Uterus (tissue), 4 donors: ENCODE data around the gene RP2. TPM values are rescaled to one million over a fixed set of nuclear protein-coding genes. Genes with fewer than 3 reads are reported as not detected.

ENCODE experiments used
- DNase-seq, 2 donors: peaks; one replicate each; pipeline ENCODE4 v3.0.0-alpha.2; 2019 to 2020
- H3K27ac ChIP-seq, 2 donors: fragments of 200-600 bp; sonication (generic); 1 replicate in 1 of 2; 2 replicates in 1 of 2; pipeline ENCODE4 v1.5.1; 2016 to 2018
- H3K27me3 ChIP-seq, 2 donors: fragments of 200-600 bp; sonication (generic); one replicate each; pipeline ENCODE4 v1.5.1; 2018 to 2019; ENCODE audit warnings: control low read depth in 1 of 2
- H3K36me3 ChIP-seq, 2 donors: fragments of 200-600 bp; sonication (generic); one replicate each; pipeline ENCODE4 v1.5.1; 2019; ENCODE audit warnings: control low read depth in 1 of 2
- H3K4me1 ChIP-seq, 2 donors: fragments of 200-600 bp; sonication (generic); one replicate each; pipeline ENCODE4 v1.5.1; 2018 to 2019; ENCODE audit warnings: control low read depth in 1 of 2
- H3K4me3 ChIP-seq, 2 donors: fragments of 200-600 bp; sonication (generic); 1 replicate in 1 of 2; 2 replicates in 1 of 2; pipeline ENCODE4 v1.5.1; 2018 to 2019; ENCODE audit warnings: mild to moderate bottlenecking in 1 of 2
- H3K9me3 ChIP-seq, 2 donors: fragments of 200-600 bp; sonication (generic); one replicate each; pipeline ENCODE4 v1.5.1; 2019; ENCODE audit warnings: control low read depth in 1 of 2
- CTCF ChIP-seq, 4 experiments: fragments of 200-600 bp in 2 of 4; fragments of 450-650 bp in 2 of 4; sonication (generic) in 2 of 4; IDR thresholded peaks; one replicate each; pipeline ENCODE4 v1.5.1; 2016 to 2019; ENCODE audit warnings: antibody characterized with exemption in 4 of 4, mild to moderate bottlenecking in 2 of 4, moderate library complexity in 1 of 4
- POLR2A ChIP-seq, 2 donors: fragments of 450-650 bp; IDR thresholded peaks; one replicate each; pipeline ENCODE4 v1.6.1; 2016; ENCODE audit warnings: antibody characterized with exemption in 2 of 2, mild to moderate bottlenecking in 1 of 2, moderate library complexity in 1 of 2
- intact Hi-C: fragments of 100-400 bp; cut with DNase I; formaldehyde crosslinking; loops from one replicate; pipeline ENCODE4 v1.15.1; 2023; ENCODE audit warnings: low total_unique reads
- total RNA-seq, 4 donors: library from RNA; depleted of rRNA in 3 of 4; stranded (reverse); fragments of >200 nt in 3 of 4; gene quantifications; one replicate each; pipeline versions ENCODE4 v1.1.0 to v1.2.4, GENCODE V29; 2014 to 2023
- donor health status: DM: yes; HTN: yes; CAD: no.

RP2 gene
- total RNA-seq, 4 donors from 2014 or later, result 1.0 to 33.0 (median 7.0) TPM

GRCh38 chrX:46873746-46874145 lies 36.9 kb downstream of the RP2 start:
- Histone ChIP-seq H3K27me3 (no peaks in the 10 kb centered on the region), H3K4me3 (no peak overlapping the region), H3K36me3 (no peaks in the 10 kb centered on the region), H3K27ac (no peak overlapping the region), H3K9me3 (no peaks in the 10 kb centered on the region), H3K4me1 (no peaks in the 10 kb centered on the region)
- intact Hi-C loops, result no loop called here
- no peak for TF ChIP-seq POLR2A (IDR thresholded peaks at IDR 0.05)
- no peak for TF ChIP-seq CTCF (IDR thresholded peaks at IDR 0.05)
- no peak for DNase-seq

GRCh38 chrX:46876901-46877300 lies 40.1 kb downstream of the RP2 start:
- no peak for DNase-seq
- no peaks in the 10 kb centered on the region for H3K36me3 ChIP-seq
- H3K4me1 ChIP-seq, result no peaks in the 10 kb centered on the region
- H3K27me3 ChIP-seq, result no peaks in the 10 kb centered on the region
- TF ChIP-seq POLR2A (IDR thresholded peaks at IDR 0.05) (no peak), CTCF (IDR thresholded peaks at IDR 0.05) (no peak)
- no peak overlapping the region for H3K4me3 ChIP-seq
- intact Hi-C loops, result no loop called here
- no peaks in the 10 kb centered on the region for H3K9me3 ChIP-seq
- H3K27ac ChIP-seq, result no peak overlapping the region

- no peak overlapping the region for H3K27ac ChIP-seq
- intact Hi-C loops, result no loop called here
- no peaks in the 10 kb centered on the region for H3K36me3 ChIP-seq
- no peak for TF ChIP-seq CTCF (IDR thresholded peaks at IDR 0.05)
- no peak for TF ChIP-seq POLR2A (IDR thresholded peaks at IDR 0.05)
- H3K4me1 ChIP-seq, result no peaks in the 10 kb centered on the region
- DNase-seq, result no peak
- H3K4me3 ChIP-seq, result no peak overlapping the region
- H3K9me3 ChIP-seq, result no peaks in the 10 kb centered on the region
- H3K27me3 ChIP-seq, result no peaks in the 10 kb centered on the region
These were observed 45.4 kb downstream of the RP2 start for GRCh38 chrX:46882266-46882665.

GRCh38 chrX:46884799-46885198 lies 48.0 kb downstream of the RP2 start:
- Histone ChIP-seq H3K27me3 (no peaks in the 10 kb centered on the region), H3K27ac (no peak overlapping the region), H3K9me3 (no peaks in the 10 kb centered on the region), H3K4me1 (no peaks in the 10 kb centered on the region), H3K4me3 (no peak overlapping the region), H3K36me3 (no peaks in the 10 kb centered on the region)
- no peak for TF ChIP-seq POLR2A (IDR thresholded peaks at IDR 0.05)
- no peak for TF ChIP-seq CTCF (IDR thresholded peaks at IDR 0.05)
- no peak for DNase-seq
- intact Hi-C loops, result no loop called here

- Histone ChIP-seq H3K9me3 (no peaks in the 10 kb centered on the region), H3K36me3 (no peaks in the 10 kb centered on the region), H3K4me3 (no peak overlapping the region), H3K27ac (no peak overlapping the region), H3K4me1 (no peaks in the 10 kb centered on the region), H3K27me3 (no peaks in the 10 kb centered on the region)
- intact Hi-C loops, result no loop called here
- TF ChIP-seq CTCF (IDR thresholded peaks at IDR 0.05) (no peak), POLR2A (IDR thresholded peaks at IDR 0.05) (no peak)
- DNase-seq, result no peak
These were observed 61.4 kb downstream of the RP2 start for GRCh38 chrX:46898207-46898606.
